Body of pancreas (tissue), 4 donors: ENCODE results near the gene SNTB2.

Source experiments
- POLR2A ChIP-seq, 3 donors: fragments of 450-650 bp; IDR thresholded peaks; one replicate each; pipeline ENCODE4 v1.6.1; 2016; ENCODE audit warnings: antibody characterized with exemption in 3 of 3, mild to moderate bottlenecking in 2 of 3
- TF ChIP-seq, protein P1 (sequence below), 7 experiments: fragments of 450-650 bp in 4 of 7; fragments of 200-600 bp in 3 of 7; sonication (generic) in 3 of 7; IDR thresholded peaks; one replicate each; pipeline ENCODE4 v1.5.1; 2016 to 2019; ENCODE audit warnings: antibody characterized with exemption in 7 of 7

DNA sequence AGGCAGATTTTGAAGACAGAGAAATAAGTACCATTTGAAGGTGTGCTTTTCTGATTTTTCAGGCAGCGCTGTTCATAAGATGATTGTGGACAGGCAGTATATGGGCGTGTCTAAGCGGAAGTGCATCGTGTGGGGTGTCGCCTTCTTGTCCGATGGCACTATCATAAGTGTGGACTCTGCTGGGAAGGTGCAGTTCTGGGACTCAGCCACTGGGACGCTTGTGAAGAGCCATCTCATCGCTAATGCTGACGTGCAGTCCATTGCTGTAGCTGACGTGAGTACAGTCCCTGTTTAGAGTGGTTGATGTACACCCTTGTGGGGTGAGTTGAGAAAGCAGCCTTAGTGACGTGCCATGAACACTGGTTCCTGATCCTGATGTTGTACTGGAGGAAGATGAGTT lies 43.8 kb upstream of the SNTB2 start:
- TF ChIP-seq, protein P1, sequence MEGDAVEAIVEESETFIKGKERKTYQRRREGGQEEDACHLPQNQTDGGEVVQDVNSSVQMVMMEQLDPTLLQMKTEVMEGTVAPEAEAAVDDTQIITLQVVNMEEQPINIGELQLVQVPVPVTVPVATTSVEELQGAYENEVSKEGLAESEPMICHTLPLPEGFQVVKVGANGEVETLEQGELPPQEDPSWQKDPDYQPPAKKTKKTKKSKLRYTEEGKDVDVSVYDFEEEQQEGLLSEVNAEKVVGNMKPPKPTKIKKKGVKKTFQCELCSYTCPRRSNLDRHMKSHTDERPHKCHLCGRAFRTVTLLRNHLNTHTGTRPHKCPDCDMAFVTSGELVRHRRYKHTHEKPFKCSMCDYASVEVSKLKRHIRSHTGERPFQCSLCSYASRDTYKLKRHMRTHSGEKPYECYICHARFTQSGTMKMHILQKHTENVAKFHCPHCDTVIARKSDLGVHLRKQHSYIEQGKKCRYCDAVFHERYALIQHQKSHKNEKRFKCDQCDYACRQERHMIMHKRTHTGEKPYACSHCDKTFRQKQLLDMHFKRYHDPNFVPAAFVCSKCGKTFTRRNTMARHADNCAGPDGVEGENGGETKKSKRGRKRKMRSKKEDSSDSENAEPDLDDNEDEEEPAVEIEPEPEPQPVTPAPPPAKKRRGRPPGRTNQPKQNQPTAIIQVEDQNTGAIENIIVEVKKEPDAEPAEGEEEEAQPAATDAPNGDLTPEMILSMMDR (IDR thresholded peaks at IDR 0.05), result no peak
- no peak for TF ChIP-seq POLR2A (IDR thresholded peaks at IDR 0.05)
